Erythroblast (primary cell): ENCODE data around the gene WDSUB1.

Experiments
- GATA1 ChIP-seq: IDR thresholded peaks from 2 replicates; pipeline ENCODE4 v1.6.1; 2011; ENCODE audit warnings: low read depth, mild to moderate bottlenecking, control low read depth, low read length, moderate library complexity
- POLR2A ChIP-seq: IDR thresholded peaks from 2 replicates; pipeline ENCODE4 v1.6.1; 2011; ENCODE audit warnings: mild to moderate bottlenecking, low read length

DNA sequence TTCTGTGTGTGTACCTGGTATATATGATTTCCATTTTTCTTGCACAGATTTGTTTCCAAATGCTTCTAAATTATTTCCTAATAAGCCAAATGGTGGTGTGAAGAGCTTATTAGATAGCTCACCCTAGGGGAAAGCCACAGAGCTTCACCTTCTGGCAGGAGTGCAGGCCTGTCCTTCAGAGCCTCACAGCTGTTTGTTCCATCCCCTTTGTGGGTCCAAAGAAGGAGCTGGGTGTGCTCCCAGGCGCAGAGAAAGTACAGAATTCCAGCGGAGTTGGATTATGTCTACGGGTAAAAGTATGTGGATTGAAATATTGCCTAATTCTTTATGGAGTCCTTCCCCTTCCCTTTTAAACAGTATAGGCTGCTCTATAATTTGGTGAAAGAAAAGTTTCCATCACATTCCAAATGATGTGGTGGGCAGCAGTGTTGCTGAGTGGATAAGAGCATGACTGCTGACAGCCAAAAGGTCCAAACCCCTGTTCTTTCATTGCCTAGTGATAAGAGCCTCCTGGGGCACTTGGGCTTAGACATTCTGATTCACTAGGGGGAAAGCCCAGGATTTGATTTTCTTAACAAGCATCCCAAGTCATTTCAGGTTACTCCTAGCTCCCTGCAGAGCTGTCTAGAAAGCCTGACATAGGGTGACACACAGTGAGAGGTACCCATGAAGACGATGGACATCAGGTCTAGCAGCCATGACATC lies 86.6 kb downstream of the WDSUB1 start:
- TF ChIP-seq POLR2A (no peak), GATA1 (no peak)
